Suprapubic skin (tissue), 4 donors: ENCODE measurements around the gene EYS. TPM values are rescaled to one million over a fixed set of nuclear protein-coding genes. Genes with fewer than 3 reads are reported as not detected.

ENCODE experiments used
- DNase-seq, 2 donors: peaks; one replicate each; pipeline ENCODE4 v3.0.0-alpha.2; 2019; ENCODE audit warnings: low spot score in 2 of 2
- H3K27ac ChIP-seq: fragments of 200-600 bp; sonication (generic); one replicate; pipeline ENCODE4 v1.5.1; 2019
- H3K27me3 ChIP-seq: fragments of 200-600 bp; sonication (generic); one replicate; pipeline ENCODE4 v1.5.1; 2019
- H3K36me3 ChIP-seq: fragments of 200-600 bp; sonication (generic); one replicate; pipeline ENCODE4 v1.5.1; 2019
- H3K4me1 ChIP-seq: fragments of 200-600 bp; sonication (generic); one replicate; pipeline ENCODE4 v1.5.1; 2019
- H3K4me3 ChIP-seq: fragments of 200-600 bp; sonication (generic); one replicate; pipeline ENCODE4 v1.5.1; 2019; ENCODE audit warnings: mild to moderate bottlenecking
- H3K9me3 ChIP-seq: fragments of 200-600 bp; sonication (generic); one replicate; pipeline ENCODE4 v1.5.1; 2019
- EP300 ChIP-seq: sonication (generic); formaldehyde crosslinking; IDR thresholded peaks from one replicate; pipeline ENCODE4 v1.6.1; 2017; ENCODE audit warnings: antibody characterized with exemption
- POLR2A ChIP-seq, 2 donors: fragments of 450-650 bp; IDR thresholded peaks; one replicate each; pipeline ENCODE4 v1.6.1; 2017; ENCODE audit warnings: antibody characterized with exemption in 2 of 2, mild to moderate bottlenecking in 2 of 2, moderate library complexity in 2 of 2
- POLR2AphosphoS5 ChIP-seq, 3 donors: sonication (generic); formaldehyde crosslinking; IDR thresholded peaks; one replicate each; pipeline ENCODE4 v1.6.1; 2017; ENCODE audit warnings: antibody characterized with exemption in 3 of 3
- WGBS: methylation state at CpG from one replicate; pipeline ENCODE4 v1.1.5; 2018; 5-methylcytosine and 5-hydroxymethylcytosine counted together
- total RNA-seq, 4 donors: library from RNA; depleted of rRNA; stranded (reverse); fragments of >200 nt; gene quantifications; one replicate each; pipeline ENCODE4 v1.1.0, GENCODE V29; 2016
- TF ChIP-seq, protein P1 (sequence below), 2 donors: fragments of 200-600 bp in 1 of 2; fragments of 450-650 bp in 1 of 2; sonication (generic) in 1 of 2; IDR thresholded peaks; one replicate each; pipeline ENCODE4 v1.5.1; 2016 to 2019; ENCODE audit warnings: antibody characterized with exemption in 2 of 2, mild to moderate bottlenecking in 1 of 2, moderate library complexity in 1 of 2

Gene EYS
- total RNA-seq, 4 donors from 2014 or later = not detected

GRCh38 chr6:64520050-64520449 is 1187.0 kb downstream of the EYS start:
- Histone ChIP-seq H3K27ac (no peak overlapping the region), H3K4me3 (no peak overlapping the region), H3K9me3 (no peaks in the 10 kb centered on the region), H3K27me3 (no peaks in the 10 kb centered on the region), H3K36me3 (no peaks in the 10 kb centered on the region), H3K4me1 (no peaks in the 10 kb centered on the region)
- DNase-seq = no peak
- no peak for TF ChIP-seq EP300
- TF ChIP-seq POLR2AphosphoS5 (IDR thresholded peaks at IDR 0.05) = no peak
- TF ChIP-seq, protein P1, sequence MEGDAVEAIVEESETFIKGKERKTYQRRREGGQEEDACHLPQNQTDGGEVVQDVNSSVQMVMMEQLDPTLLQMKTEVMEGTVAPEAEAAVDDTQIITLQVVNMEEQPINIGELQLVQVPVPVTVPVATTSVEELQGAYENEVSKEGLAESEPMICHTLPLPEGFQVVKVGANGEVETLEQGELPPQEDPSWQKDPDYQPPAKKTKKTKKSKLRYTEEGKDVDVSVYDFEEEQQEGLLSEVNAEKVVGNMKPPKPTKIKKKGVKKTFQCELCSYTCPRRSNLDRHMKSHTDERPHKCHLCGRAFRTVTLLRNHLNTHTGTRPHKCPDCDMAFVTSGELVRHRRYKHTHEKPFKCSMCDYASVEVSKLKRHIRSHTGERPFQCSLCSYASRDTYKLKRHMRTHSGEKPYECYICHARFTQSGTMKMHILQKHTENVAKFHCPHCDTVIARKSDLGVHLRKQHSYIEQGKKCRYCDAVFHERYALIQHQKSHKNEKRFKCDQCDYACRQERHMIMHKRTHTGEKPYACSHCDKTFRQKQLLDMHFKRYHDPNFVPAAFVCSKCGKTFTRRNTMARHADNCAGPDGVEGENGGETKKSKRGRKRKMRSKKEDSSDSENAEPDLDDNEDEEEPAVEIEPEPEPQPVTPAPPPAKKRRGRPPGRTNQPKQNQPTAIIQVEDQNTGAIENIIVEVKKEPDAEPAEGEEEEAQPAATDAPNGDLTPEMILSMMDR (IDR thresholded peaks at IDR 0.05) = no peak
- TF ChIP-seq POLR2A (IDR thresholded peaks at IDR 0.05) = no peak

DNA sequence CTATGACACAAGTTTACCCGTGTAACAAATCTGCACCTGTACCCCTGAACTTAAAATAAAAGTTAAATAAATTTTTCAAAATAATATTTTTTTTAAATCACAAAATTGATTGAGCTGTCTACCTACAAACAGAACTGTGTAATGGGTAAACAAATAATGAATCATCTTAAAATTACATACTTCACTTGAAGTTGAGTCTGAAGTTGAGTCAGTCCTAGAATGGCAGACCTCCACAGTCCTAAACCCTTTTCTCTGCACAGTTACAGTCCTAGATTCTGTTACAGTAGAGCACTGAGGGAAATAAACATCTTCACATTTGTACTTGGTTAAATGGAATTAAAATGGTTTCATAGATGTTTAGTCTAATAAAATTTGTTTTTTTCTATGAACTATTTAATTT is 1190.6 kb downstream of the EYS start:
- TF ChIP-seq, protein P1 (IDR thresholded peaks at IDR 0.05) = no peak
- TF ChIP-seq EP300 (no peak), POLR2AphosphoS5 (IDR thresholded peaks at IDR 0.05) (no peak), POLR2A (IDR thresholded peaks at IDR 0.05) (no peak)
- no peak for DNase-seq
- no peak overlapping the region for H3K4me3 ChIP-seq
- WGBS = 83% methylated on average over 1 of the region's 1 CpG
- H3K36me3 ChIP-seq = no peaks in the 10 kb centered on the region
- H3K27ac ChIP-seq = no peak overlapping the region
- no peaks in the 10 kb centered on the region for H3K9me3 ChIP-seq
- H3K4me1 ChIP-seq = no peaks in the 10 kb centered on the region
- H3K27me3 ChIP-seq = no peaks in the 10 kb centered on the region

DNA sequence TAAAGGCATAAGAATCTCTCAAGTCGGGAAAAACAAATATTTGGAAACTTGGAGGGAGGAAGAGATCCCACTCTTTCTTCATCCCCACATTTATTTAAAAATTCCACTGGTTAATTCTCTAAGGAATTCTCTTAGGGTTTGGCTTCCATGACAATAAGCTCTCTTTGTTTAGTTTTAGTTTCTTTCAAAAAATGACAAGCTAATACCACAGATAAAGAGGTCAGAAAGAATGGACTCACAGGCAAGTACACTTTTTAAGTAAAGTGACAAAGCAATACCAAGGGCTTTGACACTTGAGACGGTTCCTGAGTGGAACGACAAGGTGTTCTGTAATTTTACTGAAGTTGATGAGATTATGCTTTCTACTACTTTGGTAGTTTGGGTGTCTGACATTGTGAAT is 1199.4 kb downstream of the EYS start:
- H3K9me3 ChIP-seq = no peaks in the 10 kb centered on the region
- H3K4me1 ChIP-seq = no peaks in the 10 kb centered on the region
- H3K4me3 ChIP-seq = no peak overlapping the region
- TF ChIP-seq EP300 (no peak), POLR2A (IDR thresholded peaks at IDR 0.05) (no peak), POLR2AphosphoS5 (IDR thresholded peaks at IDR 0.05) (no peak)
- TF ChIP-seq, protein P1 (IDR thresholded peaks at IDR 0.05) = no peak
- H3K27ac ChIP-seq = no peak overlapping the region
- 90% methylated on average over 3 of the region's 3 CpGs for WGBS
- no peak for DNase-seq
- no peaks in the 10 kb centered on the region for H3K27me3 ChIP-seq
- H3K36me3 ChIP-seq = no peaks in the 10 kb centered on the region

DNA sequence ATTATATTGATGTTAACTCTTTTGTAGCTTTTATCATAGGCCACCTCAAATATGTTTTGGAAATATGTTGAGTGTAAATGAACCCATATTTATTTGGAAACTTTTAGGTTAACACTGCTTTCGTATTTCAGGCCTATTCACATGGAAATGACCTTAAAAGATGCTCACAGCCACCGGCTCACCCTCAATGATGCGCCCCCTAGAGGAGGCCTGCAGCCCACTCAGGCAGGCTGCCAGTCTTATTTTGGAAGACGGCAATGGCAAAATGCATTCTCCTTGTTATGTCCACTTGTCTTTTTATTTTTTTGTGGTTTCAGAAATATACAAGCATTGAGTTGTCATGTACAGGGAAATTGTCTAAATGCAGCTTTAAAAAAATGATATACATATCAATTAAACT is 1201.7 kb downstream of the EYS start:
- TF ChIP-seq POLR2A (IDR thresholded peaks at IDR 0.05) = no peak
- no peak for TF ChIP-seq POLR2AphosphoS5 (IDR thresholded peaks at IDR 0.05)
- TF ChIP-seq EP300 = no peak
- TF ChIP-seq, protein P1 (IDR thresholded peaks at IDR 0.05) = no peak
- no peaks in the 10 kb centered on the region for H3K27me3 ChIP-seq
- H3K27ac ChIP-seq = no peak overlapping the region
- no peaks in the 10 kb centered on the region for H3K9me3 ChIP-seq
- no peak overlapping the region for H3K4me3 ChIP-seq
- no peaks in the 10 kb centered on the region for H3K36me3 ChIP-seq
- 29% methylated on average over 4 of the region's 4 CpGs for WGBS
- no peaks in the 10 kb centered on the region for H3K4me1 ChIP-seq
- no peak for DNase-seq

DNA sequence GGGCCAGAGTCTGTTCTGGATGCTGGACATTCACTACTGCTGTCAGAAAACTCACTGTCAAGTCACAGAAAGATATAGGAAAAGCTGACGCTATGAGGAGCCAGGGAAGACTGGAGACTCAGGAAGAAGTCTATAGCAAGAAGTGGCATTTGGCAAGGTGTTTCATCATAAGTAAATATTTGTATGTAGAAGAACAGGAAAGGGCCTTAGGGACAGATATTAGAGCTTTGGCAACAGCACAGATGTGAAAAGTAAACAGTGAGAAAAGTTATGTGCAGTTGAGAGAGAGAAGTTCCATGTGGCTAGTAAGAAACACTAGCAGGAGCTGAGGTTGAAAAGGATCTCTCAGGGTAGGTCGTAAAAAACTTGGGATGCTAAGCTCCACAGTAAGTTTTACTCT is 1202.5 kb downstream of the EYS start:
- no peak for TF ChIP-seq EP300
- TF ChIP-seq POLR2AphosphoS5 (IDR thresholded peaks at IDR 0.05) = no peak
- no peak for TF ChIP-seq POLR2A (IDR thresholded peaks at IDR 0.05)
- TF ChIP-seq, protein P1 (IDR thresholded peaks at IDR 0.05) = no peak
- 80% methylated on average over 2 of the region's 2 CpGs for WGBS
- Histone ChIP-seq H3K36me3 (no peaks in the 10 kb centered on the region), H3K9me3 (no peaks in the 10 kb centered on the region), H3K27ac (no peak overlapping the region), H3K4me1 (no peaks in the 10 kb centered on the region), H3K4me3 (no peak overlapping the region), H3K27me3 (no peaks in the 10 kb centered on the region)
- DNase-seq = no peak
